GM23338 (cell line): Measurements from ENCODE around the gene TANGO6.

Source experiments
- POLR2AphosphoS5 ChIP-seq: IDR thresholded peaks from 2 replicates; pipeline ENCODE4 v1.6.1; 2016; ENCODE audit warnings: antibody characterized with exemption, low read depth
- TF ChIP-seq, protein P1 (sequence below), 2 experiments: fragments of 200-600 bp in 1 of 2; sonication (generic) in 1 of 2; conservative IDR thresholded peaks; 2 replicates each; pipeline versions ENCODE4 v1.5.1 to v1.6.1; 2016 to 2017; ENCODE audit warnings: antibody characterized with exemption in 2 of 2, low read depth in 2 of 2, mild to moderate bottlenecking in 2 of 2, moderate library complexity in 1 of 2
- TF ChIP-seq, protein P2 (sequence below): IDR thresholded peaks from one replicate; pipeline ENCODE4 v1.6.1; 2018; ENCODE audit warnings: antibody characterized with exemption; ENCODE audit not compliant: unreplicated experiment

DNA sequence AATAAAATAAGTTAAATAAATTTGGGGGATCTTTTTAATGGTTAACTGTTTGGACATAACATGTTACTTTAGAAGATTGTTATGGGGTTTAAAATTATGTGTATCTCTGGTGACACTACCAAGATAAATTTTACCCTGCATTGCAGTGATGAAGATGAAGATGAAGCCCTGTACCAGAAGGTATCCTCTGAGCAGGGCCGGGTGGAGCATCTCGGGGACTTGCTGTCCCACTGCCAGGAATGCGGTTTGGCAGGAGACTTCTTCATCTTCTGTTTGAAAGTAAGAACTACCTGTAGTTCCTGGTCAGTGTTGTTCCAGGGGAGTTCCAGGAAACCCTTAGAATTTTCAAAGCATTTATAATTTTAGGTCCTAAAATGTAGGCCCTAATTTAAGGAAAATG, 64.0 kb downstream of the TANGO6 start:
- TF ChIP-seq, protein P1, sequence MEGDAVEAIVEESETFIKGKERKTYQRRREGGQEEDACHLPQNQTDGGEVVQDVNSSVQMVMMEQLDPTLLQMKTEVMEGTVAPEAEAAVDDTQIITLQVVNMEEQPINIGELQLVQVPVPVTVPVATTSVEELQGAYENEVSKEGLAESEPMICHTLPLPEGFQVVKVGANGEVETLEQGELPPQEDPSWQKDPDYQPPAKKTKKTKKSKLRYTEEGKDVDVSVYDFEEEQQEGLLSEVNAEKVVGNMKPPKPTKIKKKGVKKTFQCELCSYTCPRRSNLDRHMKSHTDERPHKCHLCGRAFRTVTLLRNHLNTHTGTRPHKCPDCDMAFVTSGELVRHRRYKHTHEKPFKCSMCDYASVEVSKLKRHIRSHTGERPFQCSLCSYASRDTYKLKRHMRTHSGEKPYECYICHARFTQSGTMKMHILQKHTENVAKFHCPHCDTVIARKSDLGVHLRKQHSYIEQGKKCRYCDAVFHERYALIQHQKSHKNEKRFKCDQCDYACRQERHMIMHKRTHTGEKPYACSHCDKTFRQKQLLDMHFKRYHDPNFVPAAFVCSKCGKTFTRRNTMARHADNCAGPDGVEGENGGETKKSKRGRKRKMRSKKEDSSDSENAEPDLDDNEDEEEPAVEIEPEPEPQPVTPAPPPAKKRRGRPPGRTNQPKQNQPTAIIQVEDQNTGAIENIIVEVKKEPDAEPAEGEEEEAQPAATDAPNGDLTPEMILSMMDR (conservative IDR thresholded peaks at IDR 0.05; ENCODE audit: low read depth in 2 of 2), result no peak
- no peak for TF ChIP-seq POLR2AphosphoS5
- TF ChIP-seq, protein P2, sequence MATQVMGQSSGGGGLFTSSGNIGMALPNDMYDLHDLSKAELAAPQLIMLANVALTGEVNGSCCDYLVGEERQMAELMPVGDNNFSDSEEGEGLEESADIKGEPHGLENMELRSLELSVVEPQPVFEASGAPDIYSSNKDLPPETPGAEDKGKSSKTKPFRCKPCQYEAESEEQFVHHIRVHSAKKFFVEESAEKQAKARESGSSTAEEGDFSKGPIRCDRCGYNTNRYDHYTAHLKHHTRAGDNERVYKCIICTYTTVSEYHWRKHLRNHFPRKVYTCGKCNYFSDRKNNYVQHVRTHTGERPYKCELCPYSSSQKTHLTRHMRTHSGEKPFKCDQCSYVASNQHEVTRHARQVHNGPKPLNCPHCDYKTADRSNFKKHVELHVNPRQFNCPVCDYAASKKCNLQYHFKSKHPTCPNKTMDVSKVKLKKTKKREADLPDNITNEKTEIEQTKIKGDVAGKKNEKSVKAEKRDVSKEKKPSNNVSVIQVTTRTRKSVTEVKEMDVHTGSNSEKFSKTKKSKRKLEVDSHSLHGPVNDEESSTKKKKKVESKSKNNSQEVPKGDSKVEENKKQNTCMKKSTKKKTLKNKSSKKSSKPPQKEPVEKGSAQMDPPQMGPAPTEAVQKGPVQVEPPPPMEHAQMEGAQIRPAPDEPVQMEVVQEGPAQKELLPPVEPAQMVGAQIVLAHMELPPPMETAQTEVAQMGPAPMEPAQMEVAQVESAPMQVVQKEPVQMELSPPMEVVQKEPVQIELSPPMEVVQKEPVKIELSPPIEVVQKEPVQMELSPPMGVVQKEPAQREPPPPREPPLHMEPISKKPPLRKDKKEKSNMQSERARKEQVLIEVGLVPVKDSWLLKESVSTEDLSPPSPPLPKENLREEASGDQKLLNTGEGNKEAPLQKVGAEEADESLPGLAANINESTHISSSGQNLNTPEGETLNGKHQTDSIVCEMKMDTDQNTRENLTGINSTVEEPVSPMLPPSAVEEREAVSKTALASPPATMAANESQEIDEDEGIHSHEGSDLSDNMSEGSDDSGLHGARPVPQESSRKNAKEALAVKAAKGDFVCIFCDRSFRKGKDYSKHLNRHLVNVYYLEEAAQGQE, result no peak
